H1 (cell line): ENCODE measurements around the gene PRPH2. TPM values are rescaled to one million over a fixed set of nuclear protein-coding genes. Genes with fewer than 3 reads are reported as not detected.

ENCODE experiments used
- CTCF ChIA-PET: fragments of 300-600 bp; sonication (Branson Sonifier 250); formaldehyde crosslinking; loops from one replicate; lab custom pipeline; 2021; ENCODE audit not compliant: partially characterized antibody; lab: Charles Lee
- POLR2A ChIA-PET: fragments of 300-600 bp; sonication (Branson Sonifier 250); formaldehyde crosslinking; loops from one replicate; lab custom pipeline; 2021; ENCODE audit warnings: inconsistent platforms; ENCODE audit not compliant: partially characterized antibody; lab: Charles Lee
- DNase-seq, 2 experiments: peaks; one replicate each; pipeline versions ENCODE4 v3.0.0 to v3.0.0-alpha.2; 2010 to 2022; ENCODE audit warnings: low spot score in 2 of 2, low read depth in 1 of 2, mixed read lengths in 1 of 2
- FAIRE-seq: peaks from 2 replicates; lab custom pipeline; 2011; peaks lifted over from hg19 to GRCh38; lab: Jason Lieb, UNC
- H2AFZ ChIP-seq: 2 replicates; pipeline ENCODE4 v1.8.1; 2012; ENCODE audit warnings: low read length, inconsistent platforms
- H2AK5ac ChIP-seq: 2 replicates; pipeline ENCODE4 v1.6.1; 2013; ENCODE audit warnings: low read depth, low read length
- H2BK120ac ChIP-seq: replicated peaks from 2 replicates; pipeline ENCODE3; 2013; ENCODE audit warnings: low read depth, low read length, inconsistent platforms
- H2BK12ac ChIP-seq: 2 replicates; pipeline ENCODE4 v1.6.1; 2013; ENCODE audit warnings: low read depth, low read length
- H2BK15ac ChIP-seq: 2 replicates; pipeline ENCODE4 v1.6.1; 2013; ENCODE audit warnings: low read length
- H2BK20ac ChIP-seq: 2 replicates; pipeline ENCODE4 v1.6.1; 2013; ENCODE audit warnings: low read length
- H2BK5ac ChIP-seq: 2 replicates; pipeline ENCODE4 v1.6.1; 2013; ENCODE audit warnings: low read depth, low read length
- H3K14ac ChIP-seq: 2 replicates; pipeline ENCODE4 v1.6.1; 2013; ENCODE audit warnings: inconsistent platforms; ENCODE audit not compliant: insufficient read length
- H3K18ac ChIP-seq: 2 replicates; pipeline ENCODE4 v1.6.1; 2013; ENCODE audit warnings: low read length; ENCODE audit errors: extremely low read depth
- H3K23ac ChIP-seq: 2 replicates; pipeline ENCODE4 v1.6.1; 2013; ENCODE audit warnings: inconsistent platforms; ENCODE audit not compliant: insufficient read length
- H3K23me2 ChIP-seq: 2 replicates; pipeline ENCODE4 v1.6.1; 2013; ENCODE audit warnings: low read depth, low read length
- H3K27ac ChIP-seq: 2 replicates; pipeline ENCODE4 v1.6.1; 2011; ENCODE audit warnings: low read depth, low read length, inconsistent platforms
- H3K27me3 ChIP-seq, 4 experiments: replicated peaks in 1 of 4; 1 replicate in 1 of 4; 2 replicates in 3 of 4; pipeline versions ENCODE4 v1.6.1 to v1.8.1; 2011 to 2013; ENCODE audit warnings: low read length in 3 of 4, mild to moderate bottlenecking in 3 of 4, inconsistent platforms in 2 of 4, mixed read lengths in 2 of 4, moderate library complexity in 1 of 4; ENCODE audit not compliant: control insufficient read depth in 3 of 4, insufficient read depth in 3 of 4; ENCODE audit errors: extremely low read depth in 1 of 4
- H3K36me3 ChIP-seq, 4 experiments: 2 replicates each; pipeline versions ENCODE4 v1.6.1 to v1.8.1; 2011 to 2013; ENCODE audit warnings: mild to moderate bottlenecking in 4 of 4, low read length in 3 of 4, moderate library complexity in 2 of 4, control low read depth in 1 of 4, inconsistent platforms in 1 of 4; ENCODE audit not compliant: insufficient read depth in 4 of 4, control insufficient read depth in 2 of 4
- H3K4ac ChIP-seq: replicated peaks from 2 replicates; pipeline ENCODE3; 2013; ENCODE audit warnings: low read length, low read depth, mixed read lengths, inconsistent platforms; ENCODE audit not compliant: insufficient read length
- H3K4me1 ChIP-seq, 4 experiments: replicated peaks in 1 of 4; 1 replicate in 1 of 4; 2 replicates in 3 of 4; pipeline versions ENCODE4 v1.6.1 to v1.8.1; 2011 to 2013; ENCODE audit warnings: low read length in 3 of 4, inconsistent platforms in 2 of 4, mixed read lengths in 1 of 4; ENCODE audit not compliant: insufficient read depth in 4 of 4, control insufficient read depth in 3 of 4
- H3K4me2 ChIP-seq, 2 experiments: 2 replicates each; pipeline versions ENCODE4 v1.6.1 to v1.8.1; 2011 to 2013; ENCODE audit warnings: low read depth in 2 of 2, low read length in 2 of 2, control low read depth in 1 of 2, inconsistent platforms in 1 of 2, mild to moderate bottlenecking in 1 of 2; ENCODE audit not compliant: insufficient read depth in 1 of 2
- H3K4me3 ChIP-seq, 4 experiments: fragments of 200-600, 300-600 bp in 1 of 4; sonication (generic), shearing (Covaris generic), sonication (Bioruptor Twin) in 1 of 4; 2 replicates each; pipeline versions ENCODE4 v1.5.1 to v1.8.1; 2011 to 2016; ENCODE audit warnings: low read length in 4 of 4, low read depth in 3 of 4, control low read depth in 2 of 4, inconsistent platforms in 2 of 4, mild to moderate bottlenecking in 2 of 4, mixed read lengths in 1 of 4, moderate library complexity in 1 of 4; ENCODE audit not compliant: insufficient read depth in 2 of 4; ENCODE audit errors: extremely low read depth in 1 of 4
- H3K56ac ChIP-seq: replicated peaks from 2 replicates; pipeline ENCODE3; 2013; ENCODE audit warnings: low read depth, mild to moderate bottlenecking, mixed read lengths, low read length, inconsistent platforms; ENCODE audit not compliant: insufficient read length
- H3K79me1 ChIP-seq: 2 replicates; pipeline ENCODE4 v1.6.1; 2013; ENCODE audit warnings: low read depth, low read length, control low read depth
- H3K79me2 ChIP-seq, 2 experiments: 2 replicates each; pipeline versions ENCODE4 v1.6.1 to v1.8.1; 2012 to 2013; ENCODE audit warnings: low read length in 2 of 2, mild to moderate bottlenecking in 2 of 2, inconsistent platforms in 1 of 2; ENCODE audit not compliant: insufficient read depth in 2 of 2, control insufficient read depth in 1 of 2
- H3K9ac ChIP-seq, 4 experiments: replicated peaks in 1 of 4; 1 replicate in 1 of 4; 2 replicates in 3 of 4; pipeline versions ENCODE4 v1.6.1 to v1.8.1; 2011 to 2013; ENCODE audit warnings: low read depth in 3 of 4, low read length in 3 of 4, control low read depth in 2 of 4, mild to moderate bottlenecking in 2 of 4, moderate library complexity in 2 of 4, inconsistent platforms in 1 of 4; ENCODE audit errors: extremely low read depth in 1 of 4
- H3K9me3 ChIP-seq, 2 experiments: 2 replicates each; pipeline versions ENCODE4 v1.6.1 to v1.8.1; 2012 to 2013; ENCODE audit warnings: mild to moderate bottlenecking in 2 of 2, moderate library complexity in 2 of 2, control low read depth in 1 of 2, inconsistent platforms in 1 of 2, low read depth in 1 of 2, low read length in 1 of 2, mixed read lengths in 1 of 2; ENCODE audit not compliant: insufficient read depth in 2 of 2
- H4K20me1 ChIP-seq, 2 experiments: replicated peaks in 1 of 2; 2 replicates each; pipeline versions ENCODE3 to v1.8.1; 2011 to 2013; ENCODE audit warnings: inconsistent platforms in 2 of 2, low read length in 2 of 2, mild to moderate bottlenecking in 1 of 2; ENCODE audit not compliant: insufficient read depth in 2 of 2, control insufficient read depth in 1 of 2
- H4K5ac ChIP-seq: 2 replicates; pipeline ENCODE4 v1.6.1; 2013; ENCODE audit warnings: low read length, low read depth, mixed read lengths, inconsistent platforms; ENCODE audit not compliant: insufficient read length
- H4K8ac ChIP-seq: 2 replicates; pipeline ENCODE4 v1.8.0; 2013; ENCODE audit warnings: mild to moderate bottlenecking, moderate library complexity, low read length, inconsistent platforms; ENCODE audit not compliant: insufficient read depth; ENCODE audit errors: extremely low read depth
- H4K91ac ChIP-seq: replicated peaks from 2 replicates; pipeline ENCODE3; 2013; ENCODE audit warnings: low read length, mixed read lengths, inconsistent platforms; ENCODE audit not compliant: insufficient read length
- BCL11A ChIP-seq, 2 experiments: IDR thresholded peaks; one replicate each; pipeline ENCODE4 v1.6.1; 2011; ENCODE audit warnings: low read depth in 2 of 2, low read length in 2 of 2, mild to moderate bottlenecking in 2 of 2
- BRCA1 ChIP-seq: IDR thresholded peaks from 2 replicates; pipeline ENCODE4 v1.6.1; 2012; ENCODE audit warnings: low read depth, low read length, improper control_type of control experiment
- CEBPB ChIP-seq: IDR thresholded peaks from 2 replicates; pipeline ENCODE4 v1.6.1; 2012; ENCODE audit warnings: low read depth, low read length
- CHD2 ChIP-seq: IDR thresholded peaks from 2 replicates; pipeline ENCODE4 v1.6.1; 2012; ENCODE audit warnings: low read length, improper control_type of control experiment
- HDAC6 ChIP-seq: IDR thresholded peaks from one replicate; pipeline ENCODE4 v1.7.1; 2012; ENCODE audit warnings: low read depth, mild to moderate bottlenecking, inconsistent platforms, low read length, moderate library complexity
- JUND ChIP-seq: IDR thresholded peaks from 2 replicates; pipeline ENCODE4 v1.6.1; 2011; ENCODE audit warnings: mild to moderate bottlenecking, improper control_type of control experiment, low read length
- KDM5A ChIP-seq: fragments of 200-600 bp; IDR thresholded peaks from 2 replicates; pipeline ENCODE4 v1.7.1; 2012; ENCODE audit warnings: mild to moderate bottlenecking, low read length, inconsistent platforms, mixed read lengths
- PHF8 ChIP-seq: fragments of 200-600 bp; sonication (generic); conservative IDR thresholded peaks from 2 replicates; pipeline ENCODE4 v1.7.1; 2012; ENCODE audit warnings: low read depth, mild to moderate bottlenecking, inconsistent platforms, low read length, moderate library complexity
- RFX5 ChIP-seq: IDR thresholded peaks from 2 replicates; pipeline ENCODE4 v1.6.1; 2011; ENCODE audit warnings: low read depth, low read length, improper control_type of control experiment, borderline replicate concordance
- SIX5 ChIP-seq: IDR thresholded peaks from 2 replicates; pipeline ENCODE4 v1.6.1; 2011; ENCODE audit warnings: mild to moderate bottlenecking, low read depth, low read length
- SP4 ChIP-seq: IDR thresholded peaks from 2 replicates; pipeline ENCODE4 v1.6.1; 2012; ENCODE audit warnings: low read length, inconsistent platforms
- SUZ12 ChIP-seq: fragments of 200-600 bp; sonication (generic); IDR thresholded peaks from 2 replicates; pipeline ENCODE4 v1.6.1; 2012; ENCODE audit warnings: mild to moderate bottlenecking, inconsistent platforms, low read length, moderate library complexity, mixed read lengths
- TAF1 ChIP-seq: IDR thresholded peaks from 2 replicates; pipeline ENCODE4 v1.6.1; 2011; ENCODE audit warnings: mild to moderate bottlenecking, low read depth, low read length
- TAF7 ChIP-seq: optimal IDR thresholded peaks from 2 replicates; pipeline ENCODE3; 2011; ENCODE audit warnings: low read depth, mild to moderate bottlenecking, inconsistent platforms, low read length, moderate library complexity, borderline replicate concordance
- ZNF274 ChIP-seq: IDR thresholded peaks from 2 replicates; pipeline ENCODE4 v1.7.0; 2012; ENCODE audit warnings: low read length, borderline replicate concordance; ENCODE audit errors: extremely low read depth
- WGBS, 2 experiments: shearing (Covaris generic) in 1 of 2; methylation state at CpG; one replicate each; pipeline versions ENCODE4 v1.1.6 to v1.1.7; 2013 to 2015; ENCODE audit warnings: low lambda C conversion rate in 2 of 2, mixed read lengths in 2 of 2, inconsistent platforms in 1 of 2, low coverage in 1 of 2, missing lambda C conversion rate in 1 of 2; ENCODE audit not compliant: insufficient replicate concordance in 2 of 2, insufficient coverage in 1 of 2, insufficient read length in 1 of 2; ENCODE audit errors: extremely low coverage in 1 of 2, missing lambda C conversion rate in 1 of 2; 5-methylcytosine and 5-hydroxymethylcytosine counted together
- polyA plus RNA-seq, 7 experiments: library from polyadenylated mRNA; depleted of rRNA in 3 of 7; stranded (reverse) in 5 of 7; unstranded in 2 of 7; fragments of >200 nt in 5 of 7; fragments of 200-250 nt in 2 of 7; gene quantifications; 1 replicate in 5 of 7; 2 replicates in 1 of 7; 4 replicates in 1 of 7; pipeline versions ENCODE4 v1.2.1 to v1.2.3, GENCODE V29; 2011 to 2013; ENCODE audit warnings: missing spikeins in 2 of 7, mixed read lengths in 2 of 7
- total RNA-seq: library from RNA; stranded (reverse); fragmentation: NEBNext Ultra II Directional; extraction: Animal tissue kit (Norgen Biotek cat#: 25700); gene quantifications from 2 replicates; pipeline ENCODE4 v1.2.1, GENCODE V29; 2021

Gene PRPH2
- total and polyA plus RNA-seq, 2 of the 8 experiments (the other 6 are each of a cell fraction or from before 2014, with no cell fraction given): 0.23 to 0.65 TPM

DNA sequence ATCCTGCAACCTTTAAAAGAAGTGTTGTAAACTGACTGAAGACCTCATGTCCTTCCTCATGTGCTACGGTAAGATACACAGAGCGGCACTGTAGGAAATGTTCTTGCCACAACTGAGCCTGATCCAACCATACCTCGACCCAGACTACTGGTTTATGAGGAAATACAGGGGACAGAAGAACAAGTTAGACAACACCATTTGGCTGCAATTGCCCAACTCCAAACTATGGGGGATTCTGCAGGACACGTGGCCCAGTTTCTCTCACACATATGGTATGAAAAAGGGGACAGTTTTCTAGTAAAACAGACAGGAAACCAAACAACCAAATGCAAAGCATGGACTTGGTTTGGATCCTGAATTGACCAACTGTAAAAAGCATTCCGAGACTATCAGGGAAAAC is 10.5 kb downstream of the PRPH2 start:
- H3K14ac ChIP-seq: no peak overlapping the region
- no peaks in the 10 kb centered on the region; a peak in 1 of 7 replicates for H3K27me3 ChIP-seq
- H2BK120ac ChIP-seq: no peak overlapping the region
- POLR2A ChIA-PET: interaction anchor here (1.1 kb wide), 1 partner anchor 173 kb away, joined by 5 read pairs; no protein-coding TSS in a partner anchor
- no peak overlapping the region for H4K8ac ChIP-seq
- H2AFZ ChIP-seq: no peak overlapping the region
- H2BK15ac ChIP-seq: no peak overlapping the region
- no peak overlapping the region for H2AK5ac ChIP-seq
- H4K20me1 ChIP-seq: no peaks in the 10 kb centered on the region
- H3K79me1 ChIP-seq: no peaks in the 10 kb centered on the region
- peaks cover 5 to 6% of the 10 kb centered on the region in 2 experiments; a peak in 1 of 4 replicates for H3K9me3 ChIP-seq
- H2BK20ac ChIP-seq: no peak overlapping the region
- H3K36me3 ChIP-seq: no peaks in the 10 kb centered on the region
- H4K5ac ChIP-seq: no peak overlapping the region
- no peak overlapping the region for H3K18ac ChIP-seq
- no peak overlapping the region for H4K91ac ChIP-seq
- no peak overlapping the region for H3K9ac ChIP-seq
- no peaks in the 10 kb centered on the region for H3K79me2 ChIP-seq
- H3K23ac ChIP-seq: no peak overlapping the region
- H3K23me2 ChIP-seq: no peaks in the 10 kb centered on the region
- no peak for FAIRE-seq
- no peak overlapping the region for H3K4ac ChIP-seq
- 83% methylated on average over 5 of the region's 5 CpGs; no CpG with 5 or more reads in 1 of the 2 experiments for WGBS, 2 experiments
- H3K4me2 ChIP-seq: no peak overlapping the region
- H3K56ac ChIP-seq: no peak overlapping the region
- no peak overlapping the region for H3K27ac ChIP-seq
- DNase-seq: no peak
- peaks cover 2 to 7% (median 4%) of the 10 kb centered on the region in 4 experiments; a peak in 4 of 7 replicates for H3K4me1 ChIP-seq
- CTCF ChIA-PET: interaction anchor here (1.6 kb wide), 1 partner anchor 14 kb away, joined by 4 read pairs; no protein-coding TSS in a partner anchor
- H2BK12ac ChIP-seq: no peak overlapping the region
- no peak overlapping the region for H3K4me3 ChIP-seq
- no peak overlapping the region for H2BK5ac ChIP-seq
- TF ChIP-seq SP4 (no peak), SUZ12 (no peak), SIX5 (no peak), TAF1 (no peak), JUND (no peak), KDM5A (no peak), HDAC6 (no peak), BCL11A (IDR thresholded peaks at IDR 0.05; ENCODE audit: low read depth in 2 of 2, low read length in 2 of 2) (no peak), CEBPB (no peak), RFX5 (no peak), BRCA1 (no peak), CHD2 (no peak), PHF8 (no peak), TAF7 (no peak), ZNF274 (no peak)
